ENCODE measurements around the gene RNU1-2.
"Not testable (repeated sequence)": the region's sequence is repeated elsewhere in the genome, so short reads cannot be mapped to it uniquely, and the experiment has no call there.

RNU1-2 gene

GRCh38 chr1:16927711-16928485, 32.1 kb downstream of the RNU1-2 start:
- no peak for DNase-seq

- DNase-seq: not testable (repeated sequence)
Observed at GRCh38 chr1:16929146-16930041, 33.6 kb downstream of the RNU1-2 start.

GRCh38 chr1:16931206-16931934, 35.6 kb downstream of the RNU1-2 start:
- not testable (repeated sequence) for DNase-seq

GRCh38 chr1:16933945-16934344, 38.2 kb downstream of the RNU1-2 start:
- not testable (repeated sequence) for DNase-seq

GRCh38 chr1:16936580-16936979, 40.8 kb downstream of the RNU1-2 start:
- DNase-seq: not testable (repeated sequence)

GRCh38 chr1:16938351-16939321, 42.9 kb downstream of the RNU1-2 start:
- no peak for DNase-seq

GRCh38 chr1:16939386-16940180, 43.8 kb downstream of the RNU1-2 start:
- not testable (repeated sequence) for DNase-seq

GRCh38 chr1:16944038-16944437, 48.3 kb downstream of the RNU1-2 start:
- DNase-seq: no peak

- not testable (repeated sequence) for DNase-seq
Observed at GRCh38 chr1:16945512-16945911, 49.7 kb downstream of the RNU1-2 start.
